Measurements from ENCODE around the gene SLC37A4. TPM values are rescaled to one million over a fixed set of nuclear protein-coding genes. Genes with fewer than 3 reads are reported as not detected.

The SLC37A4 gene
- total RNA-seq, 2 donors from 2014 or later: 48.9 to 56.4 TPM

GRCh38 chr11:119054418-119054817, 23.7 kb upstream of the SLC37A4 start:
- Histone ChIP-seq H3K4me3 (no peak overlapping the region), H3K9ac (ENCODE audit: low read depth in 2 of 2, low read length in 2 of 2) (no peak overlapping the region), H3K27ac (no peak overlapping the region), H3K4me1 (no peaks in the 10 kb centered on the region), H3K36me3 (peaks cover 18% of the 10 kb centered on the region), H3K27me3 (no peaks in the 10 kb centered on the region), H3K9me3 (no peaks in the 10 kb centered on the region)
- no peak for TF ChIP-seq CTCF (IDR thresholded peaks at IDR 0.05)
- DNase-seq: no peak
- intact Hi-C loops (cut with DNase I): no loop called here

GRCh38 chr11:119052163-119052814, 21.6 kb upstream of the SLC37A4 start:
- Histone ChIP-seq H3K4me3 (no peak overlapping the region), H3K27me3 (no peaks in the 10 kb centered on the region), H3K4me1 (no peaks in the 10 kb centered on the region), H3K36me3 (peaks cover 30% of the 10 kb centered on the region), H3K9me3 (no peaks in the 10 kb centered on the region), H3K27ac (no peak overlapping the region), H3K9ac (ENCODE audit: low read depth in 2 of 2, low read length in 2 of 2) (no peak overlapping the region)
- TF ChIP-seq CTCF (IDR thresholded peaks at IDR 0.05): no peak
- no peak for DNase-seq
- intact Hi-C loops (cut with DNase I): no loop called here

- no peak overlapping the region for H3K9ac ChIP-seq (ENCODE audit: low read depth in 2 of 2, low read length in 2 of 2)
- H3K27me3 ChIP-seq: no peaks in the 10 kb centered on the region
- intact Hi-C loops (cut with DNase I): no loop called here
- no peaks in the 10 kb centered on the region for H3K9me3 ChIP-seq
- DNase-seq: no peak
- H3K36me3 ChIP-seq: peaks cover 34% of the 10 kb centered on the region
- no peaks in the 10 kb centered on the region for H3K4me1 ChIP-seq
- no peak for TF ChIP-seq CTCF (IDR thresholded peaks at IDR 0.05)
- no peak overlapping the region for H3K27ac ChIP-seq
- no peak overlapping the region for H3K4me3 ChIP-seq
These were observed 20.9 kb upstream of the SLC37A4 start for GRCh38 chr11:119051440-119052162.

GRCh38 chr11:119049081-119049480, 18.4 kb upstream of the SLC37A4 start:
- no peaks in the 10 kb centered on the region for H3K9me3 ChIP-seq
- DNase-seq: no peak
- H3K4me3 ChIP-seq: no peak overlapping the region
- H3K27me3 ChIP-seq: no peaks in the 10 kb centered on the region
- no peak overlapping the region for H3K27ac ChIP-seq
- H3K36me3 ChIP-seq: peaks cover 35% of the 10 kb centered on the region
- no peak overlapping the region for H3K9ac ChIP-seq (ENCODE audit: low read depth in 2 of 2, low read length in 2 of 2)
- intact Hi-C loops (cut with DNase I): no loop called here
- no peak for TF ChIP-seq CTCF (IDR thresholded peaks at IDR 0.05)
- no peaks in the 10 kb centered on the region for H3K4me1 ChIP-seq

- intact Hi-C loops (cut with DNase I): no loop called here
- H3K4me3 ChIP-seq: no peak overlapping the region
- no peaks in the 10 kb centered on the region for H3K27me3 ChIP-seq
- H3K9ac ChIP-seq (ENCODE audit: low read depth in 2 of 2, low read length in 2 of 2): no peak overlapping the region
- TF ChIP-seq CTCF (IDR thresholded peaks at IDR 0.05): no peak
- no peaks in the 10 kb centered on the region for H3K9me3 ChIP-seq
- no peak for DNase-seq
- peaks cover 33% of the 10 kb centered on the region for H3K36me3 ChIP-seq
- H3K27ac ChIP-seq: no peak overlapping the region
- no peaks in the 10 kb centered on the region for H3K4me1 ChIP-seq
These were observed 18.0 kb upstream of the SLC37A4 start for GRCh38 chr11:119048644-119049043.
